HG03520 (cell line): ENCODE data around the gene ARHGAP26.

Source experiments
- ATAC-seq: cut with Tn5 transposase; IDR thresholded peaks from one replicate; pipeline ENCODE4 v1.9.1; 2021; ENCODE audit warnings: mild to moderate bottlenecking, moderate library complexity; ENCODE audit not compliant: unreplicated experiment

ARHGAP26 gene

DNA sequence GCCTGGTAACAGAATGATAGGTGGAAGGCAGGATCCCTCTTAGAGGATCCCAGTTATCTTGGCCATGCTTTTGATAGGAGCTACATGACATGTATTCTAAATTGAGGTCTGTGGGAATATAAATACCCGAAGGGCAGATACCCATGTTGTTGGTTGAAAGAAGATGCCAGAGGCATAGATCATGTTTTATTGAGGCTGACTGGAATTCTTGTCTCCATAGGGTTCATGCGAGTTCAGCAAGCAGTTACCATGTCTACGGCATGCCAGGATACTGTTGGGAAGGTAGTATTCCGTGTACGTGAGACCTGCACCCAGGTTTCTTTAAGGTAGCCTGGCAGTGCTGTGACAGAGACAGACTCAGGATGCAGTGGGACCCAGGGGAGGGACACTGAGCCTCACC, 402.6 kb downstream of the ARHGAP26 start:
- ATAC-seq = no peak

DNA sequence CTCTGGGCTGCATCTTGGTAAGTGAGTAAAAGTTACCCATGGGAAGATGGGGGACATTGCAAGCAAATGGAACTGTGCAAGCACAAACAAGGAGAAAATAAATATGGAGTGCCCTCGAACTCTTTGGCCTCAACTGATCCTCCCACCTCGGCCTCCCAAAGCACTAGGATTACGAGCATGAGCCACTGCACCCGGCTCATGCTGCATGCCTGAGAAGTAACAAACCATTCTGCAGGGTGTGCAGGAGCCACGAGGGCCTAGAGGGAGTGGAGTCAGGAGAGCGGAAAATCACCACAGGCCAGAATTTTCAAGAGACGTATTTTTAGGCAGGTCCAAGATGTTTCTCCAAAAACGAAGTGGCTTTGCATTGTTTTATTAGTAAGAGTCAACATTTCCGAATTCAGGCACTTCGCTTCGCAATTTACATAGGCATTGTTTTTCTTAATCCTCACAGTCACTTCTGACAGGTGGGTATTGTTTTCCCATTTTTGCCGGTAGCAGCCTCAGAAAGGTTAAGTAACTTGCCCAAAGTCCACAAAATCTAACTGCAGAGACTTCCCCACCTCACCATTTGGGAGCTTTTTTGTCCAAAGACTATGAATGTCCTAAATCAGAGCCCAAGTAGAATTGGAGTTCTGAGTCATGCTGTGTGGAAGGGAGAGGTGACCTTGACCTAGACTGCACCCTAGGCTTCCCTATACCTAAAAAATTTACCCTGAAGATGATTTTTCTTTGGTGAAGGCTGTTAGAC, 403.1 kb downstream of the ARHGAP26 start:
- ATAC-seq = no peak

DNA sequence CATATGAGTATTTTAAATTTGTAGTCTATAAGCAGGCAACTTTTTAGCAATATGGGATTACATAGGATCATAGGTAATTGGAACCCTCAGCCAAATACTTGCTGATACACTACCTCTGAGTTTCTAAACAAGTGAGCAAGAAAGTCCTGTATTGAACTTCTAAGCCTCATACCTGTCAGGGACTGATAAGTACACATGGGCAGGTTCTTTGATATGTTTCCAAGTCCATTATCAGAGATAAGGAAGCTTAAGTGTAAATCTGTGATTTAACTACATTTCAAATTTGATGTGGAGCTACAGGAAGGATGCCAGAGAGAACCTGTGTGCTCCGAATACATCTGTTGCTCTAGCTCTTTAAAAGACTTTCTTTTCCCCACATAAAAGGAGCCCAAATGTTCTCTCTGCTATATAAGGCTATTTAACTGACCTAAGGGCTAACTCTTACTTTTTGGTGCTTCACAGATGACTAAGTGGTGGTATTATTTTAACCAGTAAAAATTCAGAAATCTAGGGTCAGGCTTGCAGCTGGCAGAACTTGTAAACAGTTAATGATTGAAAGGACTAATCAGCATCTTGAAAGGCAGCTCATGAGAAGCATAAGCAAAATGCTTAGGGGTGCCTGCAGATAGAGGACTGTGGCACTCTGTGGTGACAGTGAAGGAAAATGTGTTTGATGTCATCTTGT, 404.7 kb downstream of the ARHGAP26 start:
- peak; percentile 86 for ATAC-seq

DNA sequence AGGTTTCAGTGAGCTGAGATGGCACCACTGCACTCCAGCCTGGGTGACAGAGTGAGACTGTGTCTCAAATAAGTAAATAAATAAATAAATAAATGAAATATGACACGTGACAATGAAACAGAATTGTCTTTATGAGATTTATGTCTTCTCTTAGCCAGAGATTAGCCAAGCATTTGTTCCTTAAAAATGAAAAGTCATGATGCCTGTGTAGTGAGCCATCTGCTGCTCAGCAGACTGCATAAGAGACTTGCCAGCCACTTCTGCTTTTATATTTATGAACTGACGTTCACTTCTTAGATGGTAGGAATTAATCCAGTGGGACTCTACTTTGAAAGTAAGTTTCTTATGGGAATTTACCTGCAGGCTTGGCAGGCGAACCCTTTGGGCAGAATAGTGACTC, 405.9 kb downstream of the ARHGAP26 start:
- no peak for ATAC-seq

DNA sequence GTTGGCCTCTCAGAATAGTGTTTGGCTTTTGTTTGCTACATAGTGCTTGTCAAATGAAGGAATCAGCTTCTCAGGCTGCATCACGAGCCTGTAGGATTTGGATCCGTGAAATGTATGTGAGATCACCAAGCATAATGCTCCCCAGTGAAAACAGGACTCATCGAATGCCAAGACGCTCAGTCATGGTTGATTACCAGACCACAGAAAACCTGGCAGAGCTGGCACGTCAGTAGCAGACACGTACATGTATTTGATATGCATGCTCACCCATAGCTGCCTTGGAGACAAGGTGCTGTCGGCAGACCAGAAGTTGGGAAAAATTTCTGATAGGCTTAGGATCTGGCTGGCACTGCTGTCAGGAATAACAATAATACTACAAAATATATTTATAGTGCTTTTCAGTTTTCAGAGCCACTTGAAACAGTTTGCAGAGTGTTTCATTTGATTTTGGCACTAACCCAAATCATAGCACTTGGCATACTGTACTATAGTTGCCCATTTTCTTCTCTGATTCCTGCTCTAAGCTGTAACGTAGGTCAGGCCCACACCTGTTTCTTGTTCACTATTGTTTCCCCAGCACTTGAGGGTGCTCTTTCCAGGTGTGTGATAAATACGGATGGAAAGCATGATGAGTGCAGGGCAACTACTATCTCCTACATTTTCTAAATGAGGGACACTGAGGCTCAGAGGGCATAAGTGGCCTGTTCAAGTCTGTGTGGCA, 407.2 kb downstream of the ARHGAP26 start:
- ATAC-seq = no peak

DNA sequence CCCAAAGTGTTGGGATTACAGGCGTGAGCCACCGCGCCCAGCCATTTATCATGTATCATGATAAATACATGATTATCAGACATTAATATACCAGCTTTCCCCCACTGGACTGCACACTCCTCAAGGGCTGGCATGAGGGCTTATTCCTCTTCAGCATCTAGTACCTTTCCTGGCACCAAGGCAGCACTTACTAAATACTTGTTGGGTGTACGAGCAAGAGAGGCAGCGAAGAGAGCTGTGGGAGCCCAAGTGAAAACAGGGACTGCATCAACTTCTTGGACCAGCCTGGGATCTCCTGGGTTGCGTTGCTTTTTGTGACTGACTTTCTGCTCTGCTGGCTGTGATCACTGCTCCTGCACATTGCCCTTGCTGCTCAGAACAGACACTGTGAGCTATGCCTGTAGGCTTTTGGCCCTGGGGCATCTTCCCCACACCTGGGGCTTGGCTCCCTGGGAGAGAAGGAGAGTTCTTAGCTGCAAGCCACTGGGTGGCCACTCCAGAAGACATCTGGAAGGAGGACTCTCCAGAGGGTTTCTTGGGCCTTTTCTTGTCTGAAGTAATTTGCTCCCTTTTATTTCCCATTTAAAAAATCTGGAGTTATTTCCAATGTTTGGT, 409.1 kb downstream of the ARHGAP26 start:
- ATAC-seq = no peak

DNA sequence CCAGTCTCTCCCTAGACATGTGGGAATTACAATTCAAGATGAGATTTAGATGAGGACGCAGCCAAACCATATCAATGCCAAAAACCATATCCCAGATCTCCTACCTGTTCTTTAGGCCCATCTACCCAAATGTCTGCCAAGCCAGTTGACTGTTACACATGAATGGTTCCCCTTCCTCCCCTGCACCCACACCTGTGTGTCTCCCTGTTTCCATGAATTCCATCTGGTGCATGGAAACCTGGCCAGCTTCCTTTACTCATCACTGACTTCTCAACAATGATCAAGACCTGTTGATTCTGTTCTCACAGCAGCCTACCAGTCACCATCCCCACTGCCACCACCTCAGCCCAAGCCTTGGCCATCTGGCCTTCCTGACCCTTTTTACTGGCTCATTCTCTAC, 410.6 kb downstream of the ARHGAP26 start:
- no peak for ATAC-seq

DNA sequence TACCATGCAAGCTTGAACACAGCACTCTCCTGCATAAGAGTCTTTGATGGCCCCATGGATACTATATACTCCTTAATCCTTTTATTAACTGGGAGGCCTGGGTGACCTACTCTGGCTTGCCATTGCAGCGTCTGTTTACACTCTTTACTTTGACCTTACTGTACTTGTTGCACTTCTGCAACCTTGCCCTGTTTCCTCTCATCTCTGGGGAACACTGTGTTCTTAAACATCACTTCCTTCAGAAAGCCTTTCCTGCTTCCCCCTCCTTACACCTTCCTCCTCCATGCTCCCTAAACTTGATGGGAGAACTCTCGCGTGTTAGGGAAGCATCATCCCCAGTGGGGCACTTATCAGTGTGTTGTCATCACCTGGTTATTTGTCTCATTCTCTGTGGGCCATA, 411.0 kb downstream of the ARHGAP26 start:
- no peak for ATAC-seq

DNA sequence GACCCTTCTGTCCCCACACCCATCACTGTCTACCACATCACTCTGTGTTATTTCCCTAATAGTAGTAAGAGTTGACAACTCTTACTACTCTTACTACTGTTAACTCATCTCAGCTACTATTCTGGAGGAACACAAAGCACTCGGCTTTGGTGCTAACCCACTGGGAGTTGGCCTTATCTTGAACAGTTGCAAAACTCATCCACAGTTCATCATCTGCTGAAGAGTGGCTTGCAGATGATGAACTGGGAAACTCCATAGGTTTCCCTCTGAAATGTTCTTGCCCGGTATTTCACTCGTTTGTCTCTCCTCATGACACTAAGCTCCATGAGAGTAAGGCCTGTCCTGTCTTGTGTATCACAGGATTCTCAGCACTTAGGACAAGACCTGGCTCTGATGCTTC, 411.9 kb downstream of the ARHGAP26 start:
- ATAC-seq = no peak

DNA sequence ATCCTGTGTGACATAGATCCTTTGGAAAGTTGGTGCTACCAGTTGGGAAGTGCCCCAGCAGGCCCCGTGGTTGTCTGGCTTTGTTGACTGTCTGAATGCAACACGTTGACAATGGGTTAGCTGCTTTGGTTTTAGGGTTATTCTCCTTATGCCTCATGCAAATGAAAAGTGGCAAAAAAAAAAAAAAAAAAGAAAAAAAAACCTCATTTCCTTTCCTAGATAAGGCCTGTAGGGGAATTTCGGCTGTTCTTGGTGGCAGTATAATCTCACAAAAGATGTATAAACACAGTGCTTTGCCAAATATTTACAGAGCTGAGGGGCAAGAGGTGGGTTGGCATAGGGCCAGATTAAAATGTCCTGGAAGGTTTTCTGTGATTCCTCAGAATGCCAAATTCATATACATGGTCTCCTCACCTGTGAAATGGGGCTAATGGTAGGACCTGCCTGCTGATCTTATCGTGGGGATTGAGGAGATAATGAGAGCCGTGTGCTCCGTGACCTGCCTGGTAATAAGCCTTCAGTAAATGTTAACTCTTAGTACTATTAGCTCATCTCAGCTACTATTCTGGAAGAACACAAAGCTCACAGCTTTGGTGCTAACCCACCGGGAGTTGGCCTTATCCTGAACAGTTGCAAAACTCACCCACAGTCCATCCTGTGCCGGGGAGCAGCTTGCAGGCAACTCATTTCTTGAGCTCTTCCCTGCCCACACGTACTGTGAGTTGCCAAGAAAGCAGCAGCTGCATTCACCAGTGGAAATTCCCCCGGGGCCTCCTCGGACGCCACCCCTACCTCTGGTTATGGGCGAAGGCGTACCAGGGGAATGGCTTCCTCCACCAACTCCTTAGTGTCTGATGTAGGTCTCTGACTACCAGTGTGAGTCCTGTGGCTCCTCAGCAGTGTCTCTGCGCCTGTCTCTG, 413.0 kb downstream of the ARHGAP26 start:
- ATAC-seq = peak; percentile 58

DNA sequence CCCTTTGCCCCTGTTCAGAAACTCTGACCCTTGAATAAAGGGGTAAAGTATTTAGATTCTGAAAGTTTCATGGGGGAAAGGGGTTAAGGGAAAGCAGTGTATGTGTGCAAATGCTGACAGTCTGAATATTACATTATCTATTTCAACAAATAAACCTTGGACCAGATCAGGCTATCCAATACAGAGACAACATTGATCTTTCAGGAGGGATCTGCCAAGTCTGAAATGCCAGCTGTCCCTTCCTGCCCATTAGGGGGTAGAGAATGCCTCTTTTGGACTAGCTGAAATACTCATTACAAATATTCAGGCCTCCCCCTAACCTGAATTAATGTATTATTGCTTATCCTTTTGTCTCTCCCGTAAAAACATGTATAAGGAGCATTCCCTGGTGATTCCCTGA, 413.8 kb downstream of the ARHGAP26 start:
- ATAC-seq = no peak

DNA sequence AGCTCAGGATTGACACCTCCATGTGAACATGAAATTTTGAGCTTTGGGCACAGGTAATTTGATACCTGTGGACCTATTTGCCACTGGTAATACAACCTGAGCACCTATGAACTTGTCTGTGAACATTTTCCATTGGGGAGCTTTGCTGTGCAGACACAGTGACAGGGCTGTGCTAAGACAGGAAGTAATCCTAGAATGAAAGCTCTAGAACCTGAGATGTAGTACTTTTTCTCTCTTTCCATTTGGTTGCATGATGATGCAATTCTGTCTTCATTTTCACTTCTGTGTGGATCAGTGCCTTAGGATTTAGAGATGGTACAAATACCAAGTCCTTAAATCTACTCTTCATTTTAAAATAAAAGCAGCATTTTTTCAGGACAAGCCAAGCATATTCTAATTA, 416.4 kb downstream of the ARHGAP26 start:
- ATAC-seq = no peak

DNA sequence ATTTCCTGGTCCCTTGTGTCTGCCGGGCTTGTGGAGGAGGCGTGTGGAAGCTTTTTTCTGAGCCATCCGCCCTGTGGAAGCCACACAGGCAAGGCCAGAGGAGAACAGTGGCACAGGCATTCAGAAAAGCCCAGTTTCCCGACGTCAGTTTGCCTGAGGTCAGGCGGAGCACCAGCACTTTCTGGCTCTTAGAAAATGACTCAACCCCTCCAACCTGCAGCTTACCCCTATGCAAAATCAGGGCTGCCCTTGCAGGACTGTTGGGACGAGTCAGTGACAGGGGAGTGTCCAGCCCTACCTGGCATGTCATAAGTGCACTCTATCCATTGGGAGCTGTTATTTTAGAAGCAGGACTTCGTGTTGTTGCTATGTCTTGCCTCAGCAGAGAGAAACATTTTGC, 417.3 kb downstream of the ARHGAP26 start:
- ATAC-seq = no peak

DNA sequence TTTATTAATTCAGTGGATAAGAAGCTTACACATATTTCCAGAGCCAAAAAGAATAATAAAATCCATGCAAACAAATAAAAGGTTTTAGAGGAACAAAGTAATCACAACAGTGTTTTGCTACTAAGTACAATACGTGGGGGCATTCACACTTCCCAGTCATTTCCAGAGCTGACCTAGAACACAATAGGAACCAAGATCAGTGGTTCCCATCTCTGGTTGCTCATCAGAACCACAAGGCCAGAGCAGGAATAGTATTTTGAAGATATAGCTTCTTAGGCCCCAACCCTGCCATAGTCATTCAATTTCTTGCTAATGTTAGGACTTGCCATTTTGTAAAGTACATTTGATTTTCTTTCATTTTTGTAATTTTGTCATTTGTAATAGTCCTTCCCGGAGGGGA, 417.9 kb downstream of the ARHGAP26 start:
- no peak for ATAC-seq

DNA sequence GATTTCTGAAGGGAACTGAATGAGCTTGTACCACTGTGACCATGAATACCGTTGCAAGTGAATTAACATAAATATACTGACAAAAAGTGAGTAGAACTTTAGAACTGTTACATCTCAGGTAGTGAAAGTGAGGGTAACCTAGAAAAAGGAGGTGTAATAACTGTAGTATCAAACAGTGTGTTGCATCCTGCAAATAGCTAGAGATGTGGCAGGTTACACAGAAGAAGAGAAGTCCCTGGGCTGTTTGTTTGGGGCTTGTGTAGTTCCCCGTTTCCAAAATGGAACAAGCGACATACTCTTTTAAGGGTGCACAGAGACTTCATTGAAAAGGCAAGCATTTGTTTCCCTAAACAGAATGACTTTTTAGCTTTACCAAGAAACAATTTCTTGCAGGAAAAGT, 418.5 kb downstream of the ARHGAP26 start:
- no peak for ATAC-seq

DNA sequence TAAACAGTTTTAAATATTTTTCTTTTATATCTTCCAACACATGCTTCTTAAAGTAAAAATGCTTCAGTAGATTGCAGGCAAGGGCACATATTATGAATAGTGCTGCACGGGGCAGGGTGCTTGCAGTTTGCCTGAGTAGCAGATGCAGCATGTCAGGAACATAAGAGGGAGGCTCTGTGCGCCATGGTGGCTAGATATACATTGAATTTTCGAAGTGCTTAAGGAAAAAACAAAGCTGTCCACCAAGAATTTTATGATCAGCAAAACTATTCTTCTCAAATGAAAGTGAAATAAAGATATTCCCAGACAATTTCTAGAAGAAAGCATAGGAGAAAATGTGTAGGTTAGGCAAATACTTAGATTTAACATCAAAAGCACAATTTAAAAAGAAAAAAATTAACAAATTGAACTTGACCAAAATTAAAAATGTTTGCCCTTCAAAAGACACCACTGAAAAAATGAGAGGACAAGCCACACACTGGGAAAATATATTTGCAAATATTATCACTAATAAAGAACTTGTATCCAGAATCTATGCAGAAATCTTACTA, 420.2 kb downstream of the ARHGAP26 start:
- no peak for ATAC-seq

DNA sequence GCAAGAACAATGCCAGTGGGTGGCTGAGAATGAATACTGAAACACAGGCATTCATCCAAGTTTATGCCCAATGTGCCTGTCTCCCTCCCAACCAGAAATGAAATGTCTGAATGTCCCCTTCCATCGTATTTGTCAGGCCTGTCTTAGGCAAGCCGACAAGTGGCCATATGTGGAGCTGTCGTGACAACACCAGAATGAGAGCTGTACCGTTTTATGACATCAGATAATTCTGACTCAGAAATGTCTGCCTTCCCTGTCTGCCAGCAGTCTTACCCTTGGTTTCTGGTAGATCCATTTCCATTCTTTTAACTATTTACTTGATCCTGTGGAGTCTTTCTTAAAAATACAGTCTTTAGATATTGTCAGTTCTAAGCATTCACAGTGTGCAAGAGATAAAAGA, 421.5 kb downstream of the ARHGAP26 start:
- no peak for ATAC-seq

DNA sequence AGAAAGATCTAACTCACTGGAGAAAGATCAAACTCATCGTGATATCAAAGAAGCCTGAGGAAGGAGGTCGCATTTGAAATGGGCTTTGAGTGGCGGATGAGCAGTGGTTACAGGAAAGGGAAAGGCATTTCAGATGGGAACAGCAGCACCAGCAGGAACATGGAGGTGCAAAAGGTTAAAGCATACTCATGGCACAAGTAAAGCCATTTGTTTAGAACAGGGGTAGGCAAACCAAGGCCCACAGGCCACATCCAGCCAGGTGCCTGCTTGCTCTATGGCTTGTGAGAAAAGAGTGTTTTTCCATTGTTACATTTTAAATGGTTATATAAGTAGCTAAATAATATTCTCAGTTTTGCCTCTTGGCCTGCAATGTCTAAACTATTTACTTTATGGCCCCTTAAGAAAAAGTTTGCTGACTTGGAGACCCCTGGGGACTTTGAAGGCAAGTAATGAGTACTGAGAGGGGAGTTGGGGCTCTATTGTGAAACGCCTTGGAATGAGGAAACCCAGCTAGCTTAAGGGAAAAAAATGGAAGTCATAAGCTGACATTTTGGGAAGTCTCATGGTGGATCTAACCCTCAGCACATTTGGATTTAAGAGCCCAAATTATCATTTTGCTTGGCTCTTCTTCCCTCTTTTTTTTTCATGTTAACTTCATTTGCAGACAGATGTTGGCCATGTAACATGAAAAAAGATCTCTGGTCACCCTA, 422.2 kb downstream of the ARHGAP26 start:
- ATAC-seq = no peak

DNA sequence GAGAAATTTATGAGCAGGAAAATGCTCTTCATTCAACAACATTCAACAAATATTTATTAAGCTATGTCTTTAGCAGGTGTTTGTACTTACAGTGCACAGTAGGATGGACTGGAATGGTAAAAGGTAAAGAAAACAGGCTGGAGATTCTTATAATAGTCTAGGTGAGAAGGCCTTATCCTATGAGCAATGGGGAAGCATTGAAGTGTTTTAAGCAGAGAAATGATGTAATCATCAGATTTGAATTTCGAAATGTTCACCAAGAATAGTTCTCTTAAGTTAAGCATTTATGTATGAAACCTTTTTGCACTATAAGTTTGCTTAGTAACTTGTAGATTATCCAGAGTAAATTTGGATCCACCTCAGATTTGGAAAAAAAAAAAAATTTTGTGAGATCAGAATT, 424.0 kb downstream of the ARHGAP26 start:
- ATAC-seq = no peak

DNA sequence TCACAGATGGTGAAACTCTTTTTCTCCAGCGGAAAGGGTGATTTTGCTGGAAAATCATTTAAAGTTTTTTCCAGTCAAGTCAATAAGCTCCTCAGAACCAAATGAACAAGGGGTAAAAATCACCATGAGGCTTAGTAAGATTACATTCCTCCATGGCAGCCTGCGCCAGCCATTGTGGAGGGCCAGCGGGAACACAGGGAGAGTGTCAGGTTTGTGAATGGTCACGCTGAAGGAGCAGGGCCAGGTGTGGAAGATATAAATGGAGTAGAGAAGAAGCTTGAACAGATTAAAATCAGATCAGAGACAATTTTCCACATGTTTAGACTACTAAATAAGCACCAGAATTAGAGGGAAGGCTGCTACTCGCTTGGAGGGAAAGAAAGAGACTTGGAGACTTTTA, 424.5 kb downstream of the ARHGAP26 start:
- no peak for ATAC-seq
